HTR-8/SVneo (cell line): ENCODE measurements around the gene GJB6.

Source experiments
- DNase-seq: peaks from one replicate; pipeline ENCODE4 v3.0.0; 2011; ENCODE audit warnings: low spot score, mixed read lengths; ENCODE audit not compliant: insufficient read length
- FAIRE-seq: peaks from 2 replicates; lab custom pipeline; 2011; peaks lifted over from hg19 to GRCh38; lab: Jason Lieb, UNC

GJB6 gene

GRCh38 chr13:20230913-20231838 lies 943 bp downstream of the GJB6 start:
- DNase-seq, result no peak
- FAIRE-seq, result no peak

DNA sequence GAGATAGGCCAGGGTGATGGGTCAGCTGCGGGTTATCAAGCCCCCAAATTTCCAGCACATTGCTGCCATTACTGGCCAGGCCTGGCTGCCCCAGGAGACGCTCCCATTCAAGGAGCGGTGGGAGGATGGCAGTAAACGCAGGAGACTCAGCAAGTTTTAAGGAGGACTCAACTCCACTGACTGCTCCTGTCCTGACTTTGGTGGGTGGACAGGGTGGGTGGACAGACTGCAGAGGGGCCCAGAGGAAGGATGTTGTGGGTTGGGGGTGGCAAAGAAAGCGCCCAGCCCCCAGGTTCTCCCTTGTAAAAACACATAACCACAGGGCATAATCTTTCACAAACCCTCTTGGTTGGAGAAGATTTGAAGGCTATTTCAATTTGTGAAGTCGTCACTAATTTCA lies 4.4 kb downstream of the GJB6 start:
- DNase-seq, result no peak
- no peak for FAIRE-seq

GRCh38 chr13:20227288-20227687 lies 4.8 kb downstream of the GJB6 start:
- DNase-seq (no peak), FAIRE-seq (no peak)

- FAIRE-seq, result no peak
- no peak for DNase-seq
These were observed 9.6 kb downstream of the GJB6 start for GRCh38 chr13:20222553-20222952.

GRCh38 chr13:20221772-20222171 lies 10.3 kb downstream of the GJB6 start:
- DNase-seq (no peak), FAIRE-seq (no peak)

DNA sequence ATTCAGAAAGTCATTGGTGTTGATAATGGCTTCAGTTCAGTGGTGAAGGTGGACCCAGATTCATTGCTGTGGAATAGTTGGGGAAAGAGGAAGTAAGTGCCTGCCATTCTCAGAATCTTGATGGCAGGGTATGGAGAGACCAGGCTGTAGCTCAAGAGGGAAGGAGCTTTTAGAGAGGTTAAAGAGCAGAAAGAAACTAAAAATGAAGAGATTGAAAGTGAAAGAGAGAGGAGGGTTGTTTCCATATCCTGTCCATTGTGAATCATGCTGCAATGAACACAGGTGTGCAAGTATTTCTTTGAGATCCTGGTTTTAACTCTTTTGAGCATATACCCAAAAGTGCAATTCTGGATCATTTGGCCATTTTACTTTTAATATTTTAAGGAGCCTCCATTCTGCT lies 12.5 kb downstream of the GJB6 start:
- FAIRE-seq (no peak), DNase-seq (no peak)

GRCh38 chr13:20217168-20217567 lies 15.0 kb downstream of the GJB6 start:
- no peak for DNase-seq
- FAIRE-seq, result no peak

- DNase-seq, result no peak
- FAIRE-seq, result no peak
These were observed 22.2 kb downstream of the GJB6 start for GRCh38 chr13:20209948-20210347.

DNA sequence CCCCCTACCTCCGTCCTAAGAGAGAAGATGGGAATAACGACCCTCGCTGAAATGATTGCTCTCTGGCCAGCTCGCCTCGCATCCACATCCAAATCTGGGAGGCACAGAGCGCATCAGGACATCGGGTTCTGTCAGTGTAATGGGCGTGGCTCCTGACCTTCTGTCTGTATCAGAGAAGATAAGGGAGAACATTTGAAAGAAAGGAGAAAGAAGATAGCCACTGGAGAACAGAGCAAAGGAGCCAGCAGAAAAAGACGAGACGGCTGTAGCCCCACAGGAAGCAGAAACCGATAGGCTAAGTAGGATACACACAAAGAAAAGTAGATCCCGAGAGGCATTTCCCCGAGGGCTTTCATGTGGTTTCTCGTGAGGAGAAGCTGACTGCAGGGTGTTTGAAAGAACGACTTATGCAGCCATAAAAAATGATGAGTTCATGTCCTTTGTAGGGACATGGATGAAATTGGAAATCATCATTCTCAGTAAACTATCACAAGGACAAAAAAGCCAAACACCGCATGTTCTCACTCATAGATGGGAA lies 25.4 kb downstream of the GJB6 start:
- FAIRE-seq (no peak), DNase-seq (no peak)

- FAIRE-seq (no peak), DNase-seq (no peak)
These were observed 25.9 kb downstream of the GJB6 start for GRCh38 chr13:20206065-20206697.

DNA sequence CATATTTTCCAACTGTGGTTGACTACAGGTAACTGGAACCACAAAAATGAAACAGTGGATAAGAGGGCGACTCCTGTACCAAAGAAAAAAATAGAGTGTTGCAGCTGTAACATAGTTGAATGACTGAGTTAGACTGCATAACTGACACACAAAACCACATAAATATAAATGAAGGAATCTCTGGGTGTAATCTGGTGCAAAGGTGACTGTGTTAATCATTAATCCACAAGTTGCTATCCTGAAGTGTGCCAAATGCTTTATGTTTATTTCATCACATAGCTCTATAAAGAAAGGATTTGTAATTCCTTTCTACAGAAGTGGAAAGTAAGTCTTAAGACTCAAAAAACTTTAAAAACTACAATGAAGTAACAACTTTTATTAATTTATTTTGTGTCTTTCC lies 33.3 kb downstream of the GJB6 start:
- no peak for FAIRE-seq
- DNase-seq, result no peak

DNA sequence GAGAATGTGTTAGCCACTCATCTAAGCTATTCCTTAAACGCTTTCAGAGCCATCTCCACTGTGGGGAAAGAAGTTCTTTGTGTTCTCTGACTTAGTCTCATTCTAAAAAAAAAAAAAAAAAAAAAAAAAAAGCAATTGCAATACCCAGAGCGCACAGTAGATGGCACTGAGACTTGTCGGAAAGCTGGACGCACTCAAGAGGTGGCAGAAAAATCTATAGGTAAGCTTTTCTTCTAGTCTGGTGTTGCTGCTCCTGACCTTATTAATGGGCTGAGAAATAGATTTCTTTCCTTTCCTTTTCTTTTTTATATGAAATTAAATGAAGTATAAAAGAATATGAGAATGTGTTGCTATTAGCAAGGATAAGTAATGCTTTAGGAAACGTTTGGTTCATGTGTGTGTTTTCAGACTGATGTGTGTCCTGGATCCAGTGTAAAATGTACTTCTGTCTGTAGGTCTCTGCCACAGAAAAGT lies 34.7 kb downstream of the GJB6 start:
- no peak for FAIRE-seq
- DNase-seq, result peak; percentile 30

DNA sequence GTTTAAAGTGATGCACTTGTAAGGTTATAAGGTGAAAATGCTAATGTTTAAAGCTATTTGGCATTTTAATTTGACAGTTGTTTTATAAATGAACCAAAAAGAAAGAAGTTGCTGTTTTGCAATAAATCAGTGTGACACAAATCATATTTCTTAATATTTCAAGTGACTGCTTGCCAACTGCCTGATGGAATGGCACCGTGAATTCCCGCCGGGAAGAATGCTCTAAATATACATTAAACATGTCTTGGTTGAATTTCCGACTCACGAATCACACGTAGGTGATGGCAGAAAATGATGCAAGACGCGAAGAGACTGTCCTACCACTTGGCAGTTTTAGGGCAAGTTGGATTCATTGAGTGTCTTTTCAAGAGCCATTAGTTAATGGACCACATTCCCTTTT lies 36.3 kb downstream of the GJB6 start:
- DNase-seq (no peak), FAIRE-seq (no peak)

- FAIRE-seq (no peak), DNase-seq (no peak)
These were observed 38.0 kb downstream of the GJB6 start for GRCh38 chr13:20193907-20194631.

DNA sequence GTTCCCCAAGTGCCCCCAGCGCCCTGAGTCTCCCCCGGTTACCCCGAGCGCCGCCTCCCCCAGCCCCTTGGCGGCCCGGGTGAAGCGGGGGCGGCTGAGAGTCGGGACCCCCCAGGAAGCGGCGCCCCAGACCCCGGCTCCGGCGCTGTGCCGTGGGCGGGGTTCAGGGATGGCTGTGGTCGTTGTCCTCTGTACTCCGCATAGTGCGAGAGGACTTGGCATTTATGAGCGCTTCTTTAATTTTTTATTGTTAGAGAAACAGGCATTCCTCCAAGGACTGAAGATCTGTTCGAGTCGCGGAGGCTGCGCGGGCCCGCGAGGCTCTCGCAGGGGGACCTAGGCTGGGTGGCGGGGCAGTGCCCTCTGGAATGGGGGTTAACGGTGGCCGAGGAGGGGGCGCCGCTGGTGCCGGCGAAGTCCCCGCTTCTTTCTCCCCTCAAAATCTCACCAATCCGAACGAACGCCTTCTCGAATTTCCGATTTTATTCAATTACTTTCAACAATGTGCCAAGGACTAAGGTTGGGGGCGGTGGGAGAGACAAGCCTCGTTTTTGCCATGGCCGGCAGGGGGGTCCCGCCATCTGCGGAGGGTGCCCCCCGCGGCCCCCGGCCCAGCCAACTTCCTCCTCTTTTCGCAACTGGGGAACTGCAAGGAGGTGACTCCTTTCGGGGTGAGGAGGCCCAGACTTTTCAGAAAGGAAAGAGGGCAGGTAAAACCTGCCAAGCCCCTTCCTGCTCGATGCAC lies 38.8 kb downstream of the GJB6 start:
- DNase-seq (no peak), FAIRE-seq (no peak)

DNA sequence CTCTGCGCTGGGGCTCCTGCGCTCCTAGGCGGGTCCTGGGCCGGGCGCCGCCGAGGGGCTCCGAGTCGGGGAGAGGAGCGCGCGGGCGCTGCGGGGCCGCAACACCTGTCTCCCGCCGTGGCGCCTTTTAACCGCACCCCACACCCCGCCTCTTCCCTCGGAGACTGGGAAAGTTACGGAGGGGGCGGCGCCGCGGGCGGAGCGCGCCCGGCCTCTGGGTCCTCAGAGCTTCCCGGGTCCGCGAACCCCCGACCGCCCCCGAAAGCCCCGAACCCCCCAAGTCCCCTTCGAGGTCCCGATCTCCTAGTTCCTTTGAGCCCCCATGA lies 39.3 kb downstream of the GJB6 start, which contains the start of gene GJB2:
Gene GJB2, minus strand, starts transcription at position 103 of the 326 bp plus-strand sequence. CDS start 3,357 bp downstream, outside the sequence.
- no peak for FAIRE-seq
- no peak for DNase-seq

DNA sequence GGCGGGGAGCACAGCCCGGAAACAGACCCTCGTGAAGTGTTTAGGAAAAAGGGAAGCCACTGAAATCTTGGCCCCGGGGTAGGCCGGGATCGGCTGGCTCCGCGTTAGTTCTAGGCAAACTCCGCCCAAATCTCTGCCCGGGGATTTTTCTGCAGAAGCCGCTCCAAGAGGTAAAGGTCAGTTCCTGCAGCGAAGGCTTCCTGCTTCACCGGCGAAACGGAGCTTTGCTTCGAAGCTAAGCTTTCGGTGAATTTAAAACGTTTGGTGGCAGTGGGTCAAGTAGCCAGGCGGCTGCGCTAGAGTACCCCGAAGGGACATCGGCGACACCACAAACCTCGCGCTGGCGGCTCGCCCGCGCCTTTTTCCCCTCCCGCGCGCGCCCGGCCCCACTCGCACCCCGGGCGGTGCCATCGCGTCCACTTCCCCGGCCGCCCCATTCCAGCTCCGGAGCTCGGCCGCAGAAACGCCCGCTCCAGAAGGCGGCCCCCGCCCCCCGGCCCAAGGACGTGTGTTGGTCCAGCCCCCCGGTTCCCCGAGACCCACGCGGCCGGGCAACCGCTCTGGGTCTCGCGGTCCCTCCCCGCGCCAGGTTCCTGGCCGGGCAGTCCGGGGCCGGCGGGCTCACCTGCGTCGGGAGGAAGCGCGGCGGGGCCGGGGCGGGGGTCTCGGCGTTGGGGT lies 39.8 kb downstream of the GJB6 start:
- FAIRE-seq (no peak), DNase-seq (no peak)

DNA sequence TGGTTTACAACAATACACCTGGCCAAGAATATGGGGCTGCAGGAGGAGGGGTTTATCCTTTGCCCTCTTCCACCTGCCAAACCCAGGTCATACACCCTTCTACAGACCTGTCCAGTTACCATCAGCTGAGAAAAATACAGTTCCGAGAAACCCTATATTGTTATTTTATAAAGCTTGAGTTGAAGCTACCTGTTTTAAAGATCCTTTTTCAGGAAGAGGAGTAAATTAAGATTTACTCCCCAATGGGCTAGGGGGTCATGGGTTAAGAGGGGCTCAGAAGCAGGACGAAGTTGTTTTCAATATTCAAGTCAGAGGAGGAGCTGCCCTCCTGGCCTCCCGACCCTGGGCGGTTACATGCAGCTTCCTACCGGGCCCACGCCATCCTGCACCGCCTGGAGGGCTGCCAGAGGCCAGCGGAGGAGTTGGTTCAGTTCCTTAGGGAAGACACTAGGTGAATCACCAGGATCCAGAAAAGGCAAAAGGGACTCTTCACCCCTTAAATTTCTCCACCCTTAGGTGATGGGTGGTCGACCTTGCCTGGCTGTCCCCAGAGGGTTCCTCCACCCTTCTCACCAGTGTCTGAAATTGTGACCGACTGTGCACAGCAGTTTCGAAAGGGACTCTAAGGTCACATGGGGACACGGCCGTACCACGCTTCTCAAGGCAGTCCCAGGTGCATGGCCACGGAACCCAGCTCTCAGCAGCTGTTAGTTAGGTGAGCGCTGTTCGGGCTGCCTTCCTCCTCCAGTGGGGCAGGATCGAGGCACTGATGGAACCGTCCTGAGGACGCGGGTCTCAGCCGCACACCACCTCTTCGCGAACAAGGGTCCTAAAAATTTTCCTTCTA lies 40.6 kb downstream of the GJB6 start:
- no peak for FAIRE-seq
- no peak for DNase-seq
